Gastrocnemius medialis (tissue), 4 donors: Measurements from ENCODE around the gene CD151. TPM values are rescaled to one million over a fixed set of nuclear protein-coding genes. Genes with fewer than 3 reads are reported as not detected.

Experiments used
- ATAC-seq, 2 donors: fragments of 150-250 bp; one replicate each; pipeline ENCODE4 v1.9.1; 2016
- DNase-seq, 2 donors: peaks; one replicate each; pipeline ENCODE4 v3.0.0-alpha.2; 2019
- H3K27ac ChIP-seq, 4 donors: fragments of 200-600 bp; sonication (generic); 1 replicate in 1 of 4; 2 replicates in 3 of 4; pipeline ENCODE4 v1.5.1; 2016 to 2018; ENCODE audit warnings: mild to moderate bottlenecking in 2 of 4, moderate library complexity in 1 of 4
- H3K27me3 ChIP-seq, 3 donors: fragments of 200-600 bp; sonication (generic) in 2 of 3; 1 replicate in 1 of 3; 2 replicates in 2 of 3; pipeline versions ENCODE4 v1.5.1 to v1.6.0; 2016 to 2019; ENCODE audit warnings: mild to moderate bottlenecking in 1 of 3, moderate library complexity in 1 of 3
- H3K36me3 ChIP-seq, 2 donors: fragments of 200-600 bp; sonication (generic) in 1 of 2; one replicate each; pipeline ENCODE4 v1.5.1; 2017 to 2018
- H3K4me1 ChIP-seq, 2 donors: fragments of 200-600 bp; sonication (generic) in 1 of 2; one replicate each; pipeline ENCODE4 v1.5.1; 2016 to 2017; ENCODE audit warnings: mild to moderate bottlenecking in 2 of 2
- H3K4me3 ChIP-seq, 4 donors: fragments of 200-600 bp; sonication (generic) in 3 of 4; 1 replicate in 1 of 4; 2 replicates in 3 of 4; pipeline ENCODE4 v1.5.1; 2016 to 2019; ENCODE audit warnings: mild to moderate bottlenecking in 2 of 4
- H3K9me3 ChIP-seq, 3 donors: fragments of 200-600 bp; sonication (generic) in 2 of 3; 1 replicate in 1 of 3; 2 replicates in 2 of 3; pipeline ENCODE4 v1.5.1; 2016 to 2019
- CTCF ChIP-seq, 5 experiments: fragments of 450-650 bp in 3 of 5; fragments of 200-600 bp in 2 of 5; sonication (generic) in 2 of 5; IDR thresholded peaks in 4 of 5; conservative IDR thresholded peaks in 1 of 5; 1 replicate in 4 of 5; 2 replicates in 1 of 5; pipeline ENCODE4 v1.5.1; 2016 to 2019; ENCODE audit warnings: antibody characterized with exemption in 5 of 5, mild to moderate bottlenecking in 3 of 5, moderate library complexity in 3 of 5
- POLR2A ChIP-seq, 2 donors: fragments of 450-650 bp; IDR thresholded peaks; one replicate each; pipeline ENCODE4 v1.6.1; 2017; ENCODE audit warnings: antibody characterized with exemption in 2 of 2, mild to moderate bottlenecking in 2 of 2, moderate library complexity in 2 of 2
- in situ Hi-C, 4 donors: fragments of 200-750 bp; cut with MboI; loops; one replicate each; pipeline versions ENCODE4 v1.15.0 to v1.8.0; 2017; ENCODE audit warnings: low sequenced_read_pairs in 4 of 4
- intact Hi-C: fragments of 100-400 bp; cut with DNase I; formaldehyde crosslinking; loops from one replicate; pipeline ENCODE4 v1.15.1; 2023; ENCODE audit warnings: low total_unique reads
- total RNA-seq, 4 donors: library from RNA; depleted of rRNA; stranded (reverse); fragments of >200 nt; gene quantifications; one replicate each; pipeline versions ENCODE4 v1.1.0 to v1.2.3, GENCODE V29; 2016

CD151 gene
- total RNA-seq, 4 donors from 2014 or later = 77.0 to 206 (median 169) TPM

- in situ Hi-C loops (no loop called here), intact Hi-C loops (no loop called here)
- H3K27ac ChIP-seq = no peak overlapping the region
- DNase-seq (no peak), ATAC-seq (no peak)
- no peaks in the 10 kb centered on the region for H3K27me3 ChIP-seq
- H3K4me1 ChIP-seq = peaks cover 24 to 28% of the 10 kb centered on the region in 2 donors
- H3K4me3 ChIP-seq = peak overlapping the region in 3 of 4 donors; percentile 54 to 70 (median 54)
- TF ChIP-seq POLR2A (IDR thresholded peaks at IDR 0.05) (no peak), CTCF (IDR thresholded peaks at IDR 0.05 in 4 of 5, conservative IDR thresholded peaks at IDR 0.05 in 1 of 5) (no peak)
- peaks cover 0 to 41% of the 10 kb centered on the region in 2 donors for H3K36me3 ChIP-seq
- H3K9me3 ChIP-seq = no peaks in the 10 kb centered on the region
Measured at GRCh38 chr11:803770-804598, 28.8 kb upstream of the CD151 start.

DNA sequence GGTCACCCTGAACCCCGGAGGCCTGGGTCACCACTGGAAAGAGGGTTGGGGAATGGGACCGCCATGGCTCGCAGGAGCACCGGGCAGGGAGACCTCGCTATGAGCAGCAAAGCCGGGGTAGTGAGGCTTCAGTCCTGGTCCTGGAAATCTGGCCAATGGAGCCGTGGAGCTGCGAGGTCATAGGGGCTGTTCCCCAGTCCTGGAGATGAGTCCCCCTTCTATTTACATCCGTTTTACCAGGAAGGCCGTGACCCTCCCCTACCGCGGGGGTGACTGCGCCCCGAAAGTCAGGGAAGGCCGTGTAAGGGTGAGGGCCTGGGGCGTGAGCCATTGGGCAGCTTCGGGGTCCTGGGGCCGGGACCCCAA is 28.2 kb upstream of the CD151 start:
- intact Hi-C loops = no loop called here
- DNase-seq (no peak), ATAC-seq (no peak)
- no peak for TF ChIP-seq POLR2A (IDR thresholded peaks at IDR 0.05)
- TF ChIP-seq CTCF (IDR thresholded peaks at IDR 0.05 in 4 of 5, conservative IDR thresholded peaks at IDR 0.05 in 1 of 5) = no peak
- Histone ChIP-seq H3K4me3 (peak overlapping the region; percentile 51 to 70 (median 54)), H3K27me3 (no peaks in the 10 kb centered on the region), H3K27ac (peak overlapping the region; percentile 82 to 87 (median 85)), H3K4me1 (peaks cover 24 to 28% of the 10 kb centered on the region in 2 donors), H3K36me3 (peaks cover 0 to 35% of the 10 kb centered on the region in 2 donors), H3K9me3 (no peaks in the 10 kb centered on the region)
- in situ Hi-C loops = no loop called here

GRCh38 chr11:808427-809286 is 24.1 kb upstream of the CD151 start:
- TF ChIP-seq CTCF (IDR thresholded peaks at IDR 0.05 in 4 of 5, conservative IDR thresholded peaks at IDR 0.05 in 1 of 5) = no peak
- no peak for TF ChIP-seq POLR2A (IDR thresholded peaks at IDR 0.05)
- peaks cover 0 to 25% of the 10 kb centered on the region in 2 donors for H3K36me3 ChIP-seq
- DNase-seq = peak; percentile 83 to 86
- peak overlapping the region; percentile 97 to 100 (median 100) for H3K27ac ChIP-seq
- H3K4me3 ChIP-seq = peak overlapping the region; percentile 66 to 97 (median 78)
- in situ Hi-C loops (no loop called here), intact Hi-C loops (loop anchor here (1.0 to 5.0 kb wide), 2 partner anchors 11 to 241 kb away; no protein-coding TSS in a partner anchor)
- H3K4me1 ChIP-seq = peaks cover 46 to 49% of the 10 kb centered on the region in 2 donors
- H3K27me3 ChIP-seq = no peaks in the 10 kb centered on the region
- peak in 1 of 2 donors; percentile 71 for ATAC-seq
- no peaks in the 10 kb centered on the region for H3K9me3 ChIP-seq

GRCh38 chr11:809287-810039 is 23.3 kb upstream of the CD151 start, which contains the start of gene RPLP2:
TSS of gene RPLP2 (plus strand) at chr11:809967. CDS start at chr11:810235, 268 bp downstream.
- DNase-seq = peak; percentile 97 to 98
- Histone ChIP-seq H3K27me3 (no peaks in the 10 kb centered on the region), H3K4me3 (peak within 1 kb of the TSS; percentile 66 to 97 (median 78)), H3K27ac (peak within 1 kb of the TSS; percentile 97 to 100 (median 100)), H3K9me3 (no peaks in the 10 kb centered on the region), H3K4me1 (peaks cover 38 to 41% of the 10 kb centered on the region in 2 donors), H3K36me3 (peaks cover 0 to 27% of the 10 kb centered on the region in 2 donors)
- TF ChIP-seq CTCF (IDR thresholded peaks at IDR 0.05 in 4 of 5, conservative IDR thresholded peaks at IDR 0.05 in 1 of 5) (peak in 1 of 5 experiments; percentile 10), POLR2A (IDR thresholded peaks at IDR 0.05) (peak; percentile 90 to 95)
- intact Hi-C loops (loop anchor here (1.0 to 5.0 kb wide), 2 partner anchors 10 to 242 kb away; no protein-coding TSS in a partner anchor), in situ Hi-C loops (no loop called here)
- ATAC-seq = peak; percentile 83 to 85
